GM18951 (cell line): ENCODE measurements around the gene RAB3IP.
"Not testable (repeated sequence)": the region's sequence is repeated elsewhere in the genome, so short reads cannot be mapped to it uniquely, and the experiment has no call there.

Experiments
- POLR2A ChIP-seq: IDR thresholded peaks from 4 replicates; pipeline ENCODE4 v1.6.1; 2011; ENCODE audit warnings: mild to moderate bottlenecking; ENCODE audit not compliant: insufficient read length, insufficient read depth; ENCODE audit errors: extremely low read depth
- in situ Hi-C: fragments of 300-500 bp; cut with MboI; formaldehyde crosslinking; loops from one replicate; pipeline ENCODE4 v1.12.0; 2022; ENCODE audit warnings: low sequenced_read_pairs, mixed read lengths, inconsistent platforms; ENCODE audit not compliant: unreplicated experiment

RAB3IP gene

GRCh38 chr12:69836015-69836414 is 97.4 kb downstream of the RAB3IP start:
- TF ChIP-seq POLR2A: no peak
- in situ Hi-C loops: no loop called here

GRCh38 chr12:69837191-69837590 is 98.5 kb downstream of the RAB3IP start:
- in situ Hi-C loops: no loop called here
- no peak for TF ChIP-seq POLR2A

- TF ChIP-seq POLR2A: no peak
Measured at GRCh38 chr12:69837657-69838415, 99.2 kb downstream of the RAB3IP start.

GRCh38 chr12:69840727-69841126 is 102.1 kb downstream of the RAB3IP start:
- in situ Hi-C loops: no loop called here
- TF ChIP-seq POLR2A: no peak

More at GRCh38 chr12:69837657-69838415, 99.2 kb downstream of the RAB3IP start:
- in situ Hi-C loops: no loop called here

GRCh38 chr12:69843608-69844007 is 104.9 kb downstream of the RAB3IP start:
- TF ChIP-seq POLR2A: no peak
- in situ Hi-C loops: no loop called here

GRCh38 chr12:69844416-69844815 is 105.8 kb downstream of the RAB3IP start:
- TF ChIP-seq POLR2A: no peak
- in situ Hi-C loops: no loop called here

GRCh38 chr12:69844836-69845235 is 106.2 kb downstream of the RAB3IP start:
- TF ChIP-seq POLR2A: no peak
- in situ Hi-C loops: no loop called here

- TF ChIP-seq POLR2A: no peak
- in situ Hi-C loops: no loop called here
Measured at GRCh38 chr12:69846976-69847375, 108.3 kb downstream of the RAB3IP start.

- no peak for TF ChIP-seq POLR2A
- in situ Hi-C loops: no loop called here
Measured at GRCh38 chr12:69851976-69852375, 113.3 kb downstream of the RAB3IP start.

- in situ Hi-C loops: not testable (repeated sequence)
Measured at GRCh38 chr12:69853176-69853961, 114.7 kb downstream of the RAB3IP start.

GRCh38 chr12:69866698-69867097 is 128.0 kb downstream of the RAB3IP start:
- in situ Hi-C loops: no loop called here
- TF ChIP-seq POLR2A: no peak

- no peak for TF ChIP-seq POLR2A
- in situ Hi-C loops: no loop called here
Measured at GRCh38 chr12:69868695-69869094, 130.0 kb downstream of the RAB3IP start.

GRCh38 chr12:69872804-69873203 is 134.1 kb downstream of the RAB3IP start:
- in situ Hi-C loops: no loop called here
- no peak for TF ChIP-seq POLR2A
